ENCODE measurements around the gene TMEM108.

GRCh38 chr3:133058243-133058642 lies 20.1 kb downstream of the TMEM108 start:
- TF ChIP-seq, protein P1, sequence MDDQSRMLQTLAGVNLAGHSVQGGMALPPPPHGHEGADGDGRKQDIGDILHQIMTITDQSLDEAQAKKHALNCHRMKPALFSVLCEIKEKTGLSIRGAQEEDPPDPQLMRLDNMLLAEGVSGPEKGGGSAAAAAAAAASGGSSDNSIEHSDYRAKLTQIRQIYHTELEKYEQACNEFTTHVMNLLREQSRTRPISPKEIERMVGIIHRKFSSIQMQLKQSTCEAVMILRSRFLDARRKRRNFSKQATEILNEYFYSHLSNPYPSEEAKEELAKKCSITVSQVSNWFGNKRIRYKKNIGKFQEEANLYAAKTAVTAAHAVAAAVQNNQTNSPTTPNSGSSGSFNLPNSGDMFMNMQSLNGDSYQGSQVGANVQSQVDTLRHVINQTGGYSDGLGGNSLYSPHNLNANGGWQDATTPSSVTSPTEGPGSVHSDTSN (IDR thresholded peaks at IDR 0.05): no peak
- TF ChIP-seq TAF1 (IDR thresholded peaks at IDR 0.05; ENCODE audit: borderline replicate concordance, low read depth, low read length): no peak
- no peak for TF ChIP-seq RAD21 (IDR thresholded peaks at IDR 0.05; ENCODE audit: low read length)
- TF ChIP-seq, protein P2, sequence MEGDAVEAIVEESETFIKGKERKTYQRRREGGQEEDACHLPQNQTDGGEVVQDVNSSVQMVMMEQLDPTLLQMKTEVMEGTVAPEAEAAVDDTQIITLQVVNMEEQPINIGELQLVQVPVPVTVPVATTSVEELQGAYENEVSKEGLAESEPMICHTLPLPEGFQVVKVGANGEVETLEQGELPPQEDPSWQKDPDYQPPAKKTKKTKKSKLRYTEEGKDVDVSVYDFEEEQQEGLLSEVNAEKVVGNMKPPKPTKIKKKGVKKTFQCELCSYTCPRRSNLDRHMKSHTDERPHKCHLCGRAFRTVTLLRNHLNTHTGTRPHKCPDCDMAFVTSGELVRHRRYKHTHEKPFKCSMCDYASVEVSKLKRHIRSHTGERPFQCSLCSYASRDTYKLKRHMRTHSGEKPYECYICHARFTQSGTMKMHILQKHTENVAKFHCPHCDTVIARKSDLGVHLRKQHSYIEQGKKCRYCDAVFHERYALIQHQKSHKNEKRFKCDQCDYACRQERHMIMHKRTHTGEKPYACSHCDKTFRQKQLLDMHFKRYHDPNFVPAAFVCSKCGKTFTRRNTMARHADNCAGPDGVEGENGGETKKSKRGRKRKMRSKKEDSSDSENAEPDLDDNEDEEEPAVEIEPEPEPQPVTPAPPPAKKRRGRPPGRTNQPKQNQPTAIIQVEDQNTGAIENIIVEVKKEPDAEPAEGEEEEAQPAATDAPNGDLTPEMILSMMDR (IDR thresholded peaks at IDR 0.05): no peak
- TF ChIP-seq MXI1 (IDR thresholded peaks at IDR 0.05; ENCODE audit: low read depth, low read length): no peak
- no peak for TF ChIP-seq RCOR1 (IDR thresholded peaks at IDR 0.05; ENCODE audit: low read length)
- TF ChIP-seq EP300 (IDR thresholded peaks at IDR 0.05; ENCODE audit: borderline replicate concordance in 1 of 2, low read depth in 1 of 2, low read length in 1 of 2): no peak
- no peak for TF ChIP-seq GABPA (IDR thresholded peaks at IDR 0.05; ENCODE audit: low read depth)

Measured in SK-N-SH (cell line).